ENCODE data around the gene SEC14L6. TPM values are rescaled to one million over a fixed set of nuclear protein-coding genes. Genes with fewer than 3 reads are reported as not detected.
"Not testable (repeated sequence)": the region's sequence is repeated elsewhere in the genome, so short reads cannot be mapped to it uniquely, and the experiment has no call there.

SEC14L6 gene
- polyA plus RNA-seq, 1 donor (not counting 4 experiments of a cell fraction or from before 2014, with no cell fraction given): not detected

DNA sequence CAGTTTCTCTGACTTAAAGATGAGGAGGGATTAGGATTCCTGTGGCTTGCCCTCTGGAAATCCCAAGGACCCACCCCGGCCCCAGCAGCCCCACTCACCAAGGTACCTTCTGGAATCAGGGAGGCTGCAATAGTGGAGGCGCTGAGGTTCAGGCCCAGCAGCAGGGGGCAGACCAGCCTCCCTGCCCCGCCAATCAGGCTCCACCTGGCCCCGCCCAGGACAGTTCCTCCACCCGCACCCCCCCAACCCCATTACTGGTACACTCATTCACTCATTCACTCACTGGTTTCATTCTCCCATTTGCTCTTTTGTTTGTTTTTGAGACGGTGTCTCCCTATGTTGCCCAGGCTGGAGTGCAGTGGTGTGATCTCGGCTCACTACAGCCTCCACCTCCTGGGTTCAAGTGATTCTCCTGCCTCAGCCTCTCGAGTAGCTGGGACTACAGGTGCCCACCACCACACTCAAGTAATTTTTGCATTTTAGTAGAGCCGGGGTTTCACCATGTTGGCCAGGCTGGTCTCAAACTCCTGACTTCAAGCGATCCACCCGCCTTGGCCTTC lies 14.2 kb upstream of the SEC14L6 start:
- H3K9ac ChIP-seq (ENCODE audit: control insufficient read depth, extremely low read depth, insufficient read depth, low read length); dilution Hi-C loops (cut with MboI; ENCODE audit: extremely low pct_ligation_motif_present, low sequenced_read_pairs); H3K9me1 ChIP-seq (ENCODE audit: control insufficient read depth, extremely low read depth, insufficient read depth, low read length); H3K36me3 ChIP-seq (ENCODE audit: control insufficient read depth in 2 of 2, extremely low read depth in 1 of 2, insufficient read depth in 2 of 2, low read length in 2 of 2); H3K4me2 ChIP-seq (ENCODE audit: control insufficient read depth, extremely low read depth, insufficient read depth, low read depth, low read length); FAIRE-seq; H3K27ac ChIP-seq (ENCODE audit: control insufficient read depth, insufficient read depth, low read length); H3K4me3 ChIP-seq (ENCODE audit: control insufficient read depth in 2 of 3, extremely low read depth in 1 of 3, insufficient read depth in 2 of 3, low read depth in 1 of 3, low read length in 3 of 3); H3K4me1 ChIP-seq (ENCODE audit: control insufficient read depth, extremely low read depth, insufficient read depth, low read length); H3K79me2 ChIP-seq (ENCODE audit: control insufficient read depth, insufficient read depth, low read length); DNase-seq (ENCODE audit: low read depth, low spot score); H4K20me1 ChIP-seq (ENCODE audit: control insufficient read depth, extremely low read depth, insufficient read depth, low read length); H3K9me3 ChIP-seq (ENCODE audit: control insufficient read depth, low read depth, low read length); H2AFZ ChIP-seq (ENCODE audit: control insufficient read depth, low read length): not testable (repeated sequence)
- TF ChIP-seq CTCF (optimal IDR thresholded peaks at IDR 0.05 in 1 of 3, IDR thresholded peaks at IDR 0.05 in 1 of 3, conservative IDR thresholded peaks at IDR 0.05 in 1 of 3; ENCODE audit: extremely low read depth in 1 of 3, insufficient read depth in 2 of 3, low read length in 3 of 3): peak in 2 of 3 experiments; percentile 41 to 44
- H3K27me3 ChIP-seq (ENCODE audit: control insufficient read depth, extremely low read depth, insufficient read depth, low read length): peaks cover 11% of the 10 kb centered on the region

DNA sequence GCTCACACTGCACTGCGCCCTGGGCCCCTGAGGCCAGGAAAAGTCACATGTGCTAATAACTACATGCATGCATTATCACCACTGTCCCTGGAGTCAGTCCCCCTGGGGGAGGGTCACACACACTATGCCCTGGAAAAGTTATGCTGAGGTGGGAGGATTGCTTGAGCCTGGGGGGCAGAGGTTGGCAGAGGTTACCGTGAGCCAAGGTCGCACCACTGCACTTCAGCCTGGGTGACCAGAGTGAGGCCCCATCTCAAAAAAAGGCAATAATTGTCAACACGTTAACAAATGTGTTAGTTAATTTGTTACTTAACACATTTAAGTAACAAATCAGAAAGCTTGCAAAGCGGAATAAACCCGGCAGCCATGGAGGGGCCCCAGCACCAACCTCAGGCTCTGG lies 13.3 kb upstream of the SEC14L6 start:
- FAIRE-seq (no peak), DNase-seq (ENCODE audit: low read depth, low spot score) (no peak)
- Histone ChIP-seq H2AFZ (ENCODE audit: control insufficient read depth, low read length) (no peak overlapping the region), H3K4me1 (ENCODE audit: control insufficient read depth, extremely low read depth, insufficient read depth, low read length) (peaks cover 6% of the 10 kb centered on the region), H3K4me3 (ENCODE audit: control insufficient read depth in 2 of 3, extremely low read depth in 1 of 3, insufficient read depth in 2 of 3, low read depth in 1 of 3, low read length in 3 of 3) (no peak overlapping the region), H3K4me2 (ENCODE audit: control insufficient read depth, extremely low read depth, insufficient read depth, low read depth, low read length) (no peak overlapping the region), H4K20me1 (ENCODE audit: control insufficient read depth, extremely low read depth, insufficient read depth, low read length) (no peaks in the 10 kb centered on the region), H3K9me3 (ENCODE audit: control insufficient read depth, low read depth, low read length) (no peaks in the 10 kb centered on the region), H3K27me3 (ENCODE audit: control insufficient read depth, extremely low read depth, insufficient read depth, low read length) (peaks cover 7% of the 10 kb centered on the region), H3K9me1 (ENCODE audit: control insufficient read depth, extremely low read depth, insufficient read depth, low read length) (no peaks in the 10 kb centered on the region), H3K36me3 (ENCODE audit: control insufficient read depth in 2 of 2, extremely low read depth in 1 of 2, insufficient read depth in 2 of 2, low read length in 2 of 2) (no peaks in the 10 kb centered on the region), H3K27ac (ENCODE audit: control insufficient read depth, insufficient read depth, low read length) (no peak overlapping the region), H3K79me2 (ENCODE audit: control insufficient read depth, insufficient read depth, low read length) (no peaks in the 10 kb centered on the region), H3K9ac (ENCODE audit: control insufficient read depth, extremely low read depth, insufficient read depth, low read length) (no peak overlapping the region)
- dilution Hi-C loops (cut with MboI; ENCODE audit: extremely low pct_ligation_motif_present, low sequenced_read_pairs): no loop called here
- TF ChIP-seq EZH2 (IDR thresholded peaks at IDR 0.05; ENCODE audit: low read length): no peak
- TF ChIP-seq CTCF (optimal IDR thresholded peaks at IDR 0.05 in 1 of 3, IDR thresholded peaks at IDR 0.05 in 1 of 3, conservative IDR thresholded peaks at IDR 0.05 in 1 of 3; ENCODE audit: extremely low read depth in 1 of 3, insufficient read depth in 2 of 3, low read length in 3 of 3): no peak
